Smooth muscle cell (in vitro differentiated cells): ENCODE measurements around the gene MCFD2. TPM values are rescaled to one million over a fixed set of nuclear protein-coding genes. Genes with fewer than 3 reads are reported as not detected.

Source experiments
- DNase-seq: peaks from one replicate; lab custom pipeline; 2025; ENCODE audit not compliant: unreplicated experiment; lab: John Stamatoyannopoulos, UW
- H2AFZ ChIP-seq: fragments of 200-600 bp; sonication (generic); 2 replicates; pipeline ENCODE4 v1.6.0; 2016; ENCODE audit warnings: antibody characterized with exemption, low read depth, mild to moderate bottlenecking
- H3F3A ChIP-seq: fragments of 200-600 bp; sonication (generic); 2 replicates; pipeline ENCODE4 v1.6.0; 2017; ENCODE audit warnings: antibody characterized with exemption, low read depth
- H3K27ac ChIP-seq: fragments of 200-600 bp; sonication (generic); 2 replicates; pipeline ENCODE4 v1.5.1; 2016; ENCODE audit warnings: low read depth, mild to moderate bottlenecking
- H3K27me3 ChIP-seq: fragments of 200-600 bp; sonication (generic); 2 replicates; pipeline ENCODE4 v1.6.1; 2016; ENCODE audit warnings: low read depth, mild to moderate bottlenecking
- H3K36me3 ChIP-seq: fragments of 200-600 bp; sonication (generic); 2 replicates; pipeline ENCODE4 v1.5.1; 2016; ENCODE audit warnings: low read depth
- H3K4me1 ChIP-seq: fragments of 200-600 bp; sonication (generic); 2 replicates; pipeline ENCODE4 v1.5.1; 2016; ENCODE audit warnings: low read depth
- H3K4me2 ChIP-seq: fragments of 200-600 bp; sonication (generic); 2 replicates; pipeline ENCODE4 v1.6.0; 2016; ENCODE audit warnings: mild to moderate bottlenecking
- H3K4me3 ChIP-seq: fragments of 200-600 bp; sonication (generic); 2 replicates; pipeline ENCODE4 v1.5.1; 2016; ENCODE audit warnings: mild to moderate bottlenecking
- H3K79me2 ChIP-seq: fragments of 200-600 bp; sonication (generic); 2 replicates; pipeline ENCODE4 v1.6.0; 2016; ENCODE audit warnings: low read depth, mild to moderate bottlenecking
- H3K9ac ChIP-seq: fragments of 200-600 bp; sonication (generic); 2 replicates; pipeline ENCODE4 v1.6.0; 2016; ENCODE audit warnings: low read depth
- H3K9me3 ChIP-seq: fragments of 200-600 bp; sonication (generic); replicated peaks from 2 replicates; pipeline ENCODE4 v1.5.1; 2016; ENCODE audit warnings: low read depth
- H4K20me1 ChIP-seq: fragments of 200-600 bp; sonication (generic); 2 replicates; pipeline ENCODE4 v1.6.0; 2016; ENCODE audit warnings: low read depth
- CTCF ChIP-seq: fragments of 200-600 bp; sonication (generic); IDR thresholded peaks from 2 replicates; pipeline ENCODE4 v1.5.1; 2017; ENCODE audit warnings: borderline replicate concordance, mild to moderate bottlenecking, antibody characterized with exemption; ENCODE audit not compliant: insufficient read depth, poor library complexity, severe bottlenecking
- WGBS: methylation state at CpG from one replicate; pipeline ENCODE4 v1.1.7; 2016; ENCODE audit warnings: low lambda C conversion rate; 5-methylcytosine and 5-hydroxymethylcytosine counted together
- polyA plus RNA-seq: library from polyadenylated mRNA; unstranded; fragments of >200 nt; fragmentation: Nextera tagmentation; extraction: Ambion mirVana; gene quantifications from 2 replicates; pipeline ENCODE4 v1.2.1, GENCODE V29; 2016
- total RNA-seq: library from RNA; depleted of rRNA; stranded (reverse); fragments of >200 nt; gene quantifications from 2 replicates; pipeline ENCODE4 v1.2.3, GENCODE V29; 2014

MCFD2 gene
- total and polyA plus RNA-seq, 2 experiments from 2014 or later, result 100 to 167 TPM

- H3K4me1 ChIP-seq, result peaks cover 8% of the 10 kb centered on the region
- no peaks in the 10 kb centered on the region for H3K27me3 ChIP-seq
- H3K79me2 ChIP-seq, result no peaks in the 10 kb centered on the region
- H4K20me1 ChIP-seq, result no peaks in the 10 kb centered on the region
- TF ChIP-seq CTCF, result no peak
- 96% methylated on average over 5 of the region's 5 CpGs for WGBS
- no peaks in the 10 kb centered on the region for H3K36me3 ChIP-seq
- H3F3A ChIP-seq, result no peaks in the 10 kb centered on the region
- H3K4me2 ChIP-seq, result no peak overlapping the region
- no peak overlapping the region for H3K9ac ChIP-seq
- no peak overlapping the region for H2AFZ ChIP-seq
- no peak overlapping the region for H3K27ac ChIP-seq
- H3K4me3 ChIP-seq, result no peak overlapping the region
- H3K9me3 ChIP-seq, result no peaks in the 10 kb centered on the region
- no peak for DNase-seq
These were observed 19.5 kb upstream of the MCFD2 start for GRCh38 chr2:46935071-46935470.

GRCh38 chr2:46929612-46930011, 14.0 kb upstream of the MCFD2 start:
- no peak for TF ChIP-seq CTCF
- 100% methylated on average over 1 of the region's 1 CpG for WGBS

GRCh38 chr2:46926863-46927262, 11.3 kb upstream of the MCFD2 start:
- Histone ChIP-seq H3K36me3 (no peaks in the 10 kb centered on the region), H3K9me3 (peaks cover 14% of the 10 kb centered on the region), H3K9ac (no peak overlapping the region), H3K79me2 (no peaks in the 10 kb centered on the region), H3K27ac (no peak overlapping the region), H3K27me3 (no peaks in the 10 kb centered on the region), H3K4me2 (no peak overlapping the region), H4K20me1 (no peaks in the 10 kb centered on the region), H3F3A (no peaks in the 10 kb centered on the region), H3K4me1 (no peaks in the 10 kb centered on the region), H3K4me3 (no peak overlapping the region), H2AFZ (no peak overlapping the region)
- WGBS, result 93% methylated on average over 2 of the region's 2 CpGs
- TF ChIP-seq CTCF, result no peak
- no peak for DNase-seq

More at GRCh38 chr2:46929612-46930011, 14.0 kb upstream of the MCFD2 start:
- Histone ChIP-seq H3K9ac (no peak overlapping the region), H3K36me3 (no peaks in the 10 kb centered on the region), H3K9me3 (peaks cover 14% of the 10 kb centered on the region), H3K27ac (no peak overlapping the region), H2AFZ (no peak overlapping the region), H3K4me3 (no peak overlapping the region), H3K4me1 (no peaks in the 10 kb centered on the region), H3K79me2 (no peaks in the 10 kb centered on the region), H4K20me1 (no peaks in the 10 kb centered on the region), H3K27me3 (no peaks in the 10 kb centered on the region), H3K4me2 (no peak overlapping the region), H3F3A (no peaks in the 10 kb centered on the region)
- no peak for DNase-seq
